HepG2 (cell line): Measurements from ENCODE around the gene ZNF735.

Experiments
- MAZ ChIP-seq, 2 experiments: sonication (generic) in 1 of 2; formaldehyde crosslinking in 1 of 2; IDR thresholded peaks; 2 replicates each; pipeline versions ENCODE4 v1.5.0 to v1.6.1; 2012 to 2020; ENCODE audit warnings: low read depth in 2 of 2, mild to moderate bottlenecking in 2 of 2, borderline replicate concordance in 1 of 2, improper control_type of control experiment in 1 of 2, low read length in 1 of 2, missing genetic modification reagents in 1 of 2, moderate library complexity in 1 of 2
- POLR2A ChIP-seq, 2 experiments: IDR thresholded peaks; 2 replicates each; pipeline ENCODE4 v1.6.1; 2011; ENCODE audit warnings: low read depth in 2 of 2, low read length in 2 of 2, mild to moderate bottlenecking in 1 of 2, moderate library complexity in 1 of 2; ENCODE audit not compliant: insufficient read depth in 1 of 2
- RFX5 ChIP-seq: IDR thresholded peaks from 2 replicates; pipeline ENCODE4 v1.6.1; 2011; ENCODE audit warnings: low read depth, low read length, improper control_type of control experiment
- TF ChIP-seq, protein P1 (sequence below): sonication (generic); formaldehyde crosslinking; IDR thresholded peaks from 2 replicates; pipeline ENCODE4 v1.4.0; 2020; ENCODE audit warnings: missing genetic modification reagents
- TF ChIP-seq, protein P2 (sequence below): sonication (generic); formaldehyde crosslinking; IDR thresholded peaks from 2 replicates; pipeline ENCODE4 v1.5.0; 2020; ENCODE audit warnings: missing genetic modification reagents, mild to moderate bottlenecking, borderline replicate concordance
- TF ChIP-seq, protein P3 (sequence below): sonication (generic); formaldehyde crosslinking; IDR thresholded peaks from 2 replicates; pipeline ENCODE4 v1.4.0; 2020; ENCODE audit warnings: mild to moderate bottlenecking, missing genetic modification reagents
- TF ChIP-seq, protein P4 (sequence below): sonication (generic); formaldehyde crosslinking; IDR thresholded peaks from 2 replicates; pipeline ENCODE4 v1.5.0; 2020; ENCODE audit warnings: mild to moderate bottlenecking, missing genetic modification reagents, moderate library complexity
- TF ChIP-seq, protein P5 (sequence below): sonication (generic); formaldehyde crosslinking; IDR thresholded peaks from 2 replicates; pipeline ENCODE4 v1.4.0; 2020; ENCODE audit warnings: mild to moderate bottlenecking, missing genetic modification reagents, borderline replicate concordance
- TF ChIP-seq, protein P6 (sequence below): sonication (generic); formaldehyde crosslinking; IDR thresholded peaks from 2 replicates; pipeline ENCODE4 v1.5.0; 2020; ENCODE audit warnings: missing genetic modification reagents

DNA sequence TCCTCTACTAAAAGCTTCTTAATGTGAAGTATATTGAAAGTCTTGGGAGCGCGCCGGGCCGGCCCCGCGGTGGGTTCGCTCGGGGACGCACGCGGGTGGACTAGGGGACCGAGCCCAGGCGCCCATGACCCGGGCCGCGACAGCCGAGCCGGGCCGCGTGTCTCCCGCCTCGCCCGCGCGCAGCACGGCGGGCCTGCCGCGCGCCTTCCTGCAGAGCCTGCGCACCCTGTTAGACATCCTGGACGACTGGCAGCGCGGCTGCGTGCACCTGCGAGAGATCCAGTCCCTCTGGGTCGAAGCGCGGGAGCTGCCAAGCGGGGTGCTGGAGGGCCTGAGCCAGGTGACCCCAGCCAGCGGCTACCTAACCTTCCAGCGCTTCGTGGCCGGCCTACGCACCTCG is 25.4 kb upstream of the ZNF735 start:
- TF ChIP-seq RFX5 (no peak), MAZ (IDR thresholded peaks at IDR 0.05; ENCODE audit: borderline replicate concordance, low read depth, low read length) (no peak), MAZ (CRISPR knock-in tag; IDR thresholded peaks at IDR 0.05; ENCODE audit: low read depth) (no peak), POLR2A (IDR thresholded peaks at IDR 0.05; ENCODE audit: insufficient read depth in 1 of 2, low read depth in 2 of 2, low read length in 2 of 2) (no peak)
- TF ChIP-seq, protein P1, sequence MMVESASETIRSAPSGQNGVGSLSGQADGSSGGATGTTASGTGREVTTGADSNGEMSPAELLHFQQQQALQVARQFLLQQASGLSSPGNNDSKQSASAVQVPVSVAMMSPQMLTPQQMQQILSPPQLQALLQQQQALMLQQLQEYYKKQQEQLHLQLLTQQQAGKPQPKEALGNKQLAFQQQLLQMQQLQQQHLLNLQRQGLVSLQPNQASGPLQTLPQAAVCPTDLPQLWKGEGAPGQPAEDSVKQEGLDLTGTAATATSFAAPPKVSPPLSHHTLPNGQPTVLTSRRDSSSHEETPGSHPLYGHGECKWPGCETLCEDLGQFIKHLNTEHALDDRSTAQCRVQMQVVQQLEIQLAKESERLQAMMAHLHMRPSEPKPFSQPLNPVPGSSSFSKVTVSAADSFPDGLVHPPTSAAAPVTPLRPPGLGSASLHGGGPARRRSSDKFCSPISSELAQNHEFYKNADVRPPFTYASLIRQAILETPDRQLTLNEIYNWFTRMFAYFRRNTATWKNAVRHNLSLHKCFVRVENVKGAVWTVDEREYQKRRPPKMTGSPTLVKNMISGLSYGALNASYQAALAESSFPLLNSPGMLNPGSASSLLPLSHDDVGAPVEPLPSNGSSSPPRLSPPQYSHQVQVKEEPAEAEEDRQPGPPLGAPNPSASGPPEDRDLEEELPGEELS = no peak
- TF ChIP-seq, protein P2, sequence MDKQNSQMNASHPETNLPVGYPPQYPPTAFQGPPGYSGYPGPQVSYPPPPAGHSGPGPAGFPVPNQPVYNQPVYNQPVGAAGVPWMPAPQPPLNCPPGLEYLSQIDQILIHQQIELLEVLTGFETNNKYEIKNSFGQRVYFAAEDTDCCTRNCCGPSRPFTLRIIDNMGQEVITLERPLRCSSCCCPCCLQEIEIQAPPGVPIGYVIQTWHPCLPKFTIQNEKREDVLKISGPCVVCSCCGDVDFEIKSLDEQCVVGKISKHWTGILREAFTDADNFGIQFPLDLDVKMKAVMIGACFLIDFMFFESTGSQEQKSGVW = no peak
- TF ChIP-seq, protein P3, sequence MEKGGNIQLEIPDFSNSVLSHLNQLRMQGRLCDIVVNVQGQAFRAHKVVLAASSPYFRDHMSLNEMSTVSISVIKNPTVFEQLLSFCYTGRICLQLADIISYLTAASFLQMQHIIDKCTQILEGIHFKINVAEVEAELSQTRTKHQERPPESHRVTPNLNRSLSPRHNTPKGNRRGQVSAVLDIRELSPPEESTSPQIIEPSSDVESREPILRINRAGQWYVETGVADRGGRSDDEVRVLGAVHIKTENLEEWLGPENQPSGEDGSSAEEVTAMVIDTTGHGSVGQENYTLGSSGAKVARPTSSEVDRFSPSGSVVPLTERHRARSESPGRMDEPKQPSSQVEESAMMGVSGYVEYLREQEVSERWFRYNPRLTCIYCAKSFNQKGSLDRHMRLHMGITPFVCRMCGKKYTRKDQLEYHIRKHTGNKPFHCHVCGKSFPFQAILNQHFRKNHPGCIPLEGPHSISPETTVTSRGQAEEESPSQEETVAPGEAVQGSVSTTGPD (CRISPR knock-in tag) = no peak
- TF ChIP-seq, protein P4, sequence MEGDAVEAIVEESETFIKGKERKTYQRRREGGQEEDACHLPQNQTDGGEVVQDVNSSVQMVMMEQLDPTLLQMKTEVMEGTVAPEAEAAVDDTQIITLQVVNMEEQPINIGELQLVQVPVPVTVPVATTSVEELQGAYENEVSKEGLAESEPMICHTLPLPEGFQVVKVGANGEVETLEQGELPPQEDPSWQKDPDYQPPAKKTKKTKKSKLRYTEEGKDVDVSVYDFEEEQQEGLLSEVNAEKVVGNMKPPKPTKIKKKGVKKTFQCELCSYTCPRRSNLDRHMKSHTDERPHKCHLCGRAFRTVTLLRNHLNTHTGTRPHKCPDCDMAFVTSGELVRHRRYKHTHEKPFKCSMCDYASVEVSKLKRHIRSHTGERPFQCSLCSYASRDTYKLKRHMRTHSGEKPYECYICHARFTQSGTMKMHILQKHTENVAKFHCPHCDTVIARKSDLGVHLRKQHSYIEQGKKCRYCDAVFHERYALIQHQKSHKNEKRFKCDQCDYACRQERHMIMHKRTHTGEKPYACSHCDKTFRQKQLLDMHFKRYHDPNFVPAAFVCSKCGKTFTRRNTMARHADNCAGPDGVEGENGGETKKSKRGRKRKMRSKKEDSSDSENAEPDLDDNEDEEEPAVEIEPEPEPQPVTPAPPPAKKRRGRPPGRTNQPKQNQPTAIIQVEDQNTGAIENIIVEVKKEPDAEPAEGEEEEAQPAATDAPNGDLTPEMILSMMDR (CRISPR knock-in tag) = no peak
- TF ChIP-seq, protein P5, sequence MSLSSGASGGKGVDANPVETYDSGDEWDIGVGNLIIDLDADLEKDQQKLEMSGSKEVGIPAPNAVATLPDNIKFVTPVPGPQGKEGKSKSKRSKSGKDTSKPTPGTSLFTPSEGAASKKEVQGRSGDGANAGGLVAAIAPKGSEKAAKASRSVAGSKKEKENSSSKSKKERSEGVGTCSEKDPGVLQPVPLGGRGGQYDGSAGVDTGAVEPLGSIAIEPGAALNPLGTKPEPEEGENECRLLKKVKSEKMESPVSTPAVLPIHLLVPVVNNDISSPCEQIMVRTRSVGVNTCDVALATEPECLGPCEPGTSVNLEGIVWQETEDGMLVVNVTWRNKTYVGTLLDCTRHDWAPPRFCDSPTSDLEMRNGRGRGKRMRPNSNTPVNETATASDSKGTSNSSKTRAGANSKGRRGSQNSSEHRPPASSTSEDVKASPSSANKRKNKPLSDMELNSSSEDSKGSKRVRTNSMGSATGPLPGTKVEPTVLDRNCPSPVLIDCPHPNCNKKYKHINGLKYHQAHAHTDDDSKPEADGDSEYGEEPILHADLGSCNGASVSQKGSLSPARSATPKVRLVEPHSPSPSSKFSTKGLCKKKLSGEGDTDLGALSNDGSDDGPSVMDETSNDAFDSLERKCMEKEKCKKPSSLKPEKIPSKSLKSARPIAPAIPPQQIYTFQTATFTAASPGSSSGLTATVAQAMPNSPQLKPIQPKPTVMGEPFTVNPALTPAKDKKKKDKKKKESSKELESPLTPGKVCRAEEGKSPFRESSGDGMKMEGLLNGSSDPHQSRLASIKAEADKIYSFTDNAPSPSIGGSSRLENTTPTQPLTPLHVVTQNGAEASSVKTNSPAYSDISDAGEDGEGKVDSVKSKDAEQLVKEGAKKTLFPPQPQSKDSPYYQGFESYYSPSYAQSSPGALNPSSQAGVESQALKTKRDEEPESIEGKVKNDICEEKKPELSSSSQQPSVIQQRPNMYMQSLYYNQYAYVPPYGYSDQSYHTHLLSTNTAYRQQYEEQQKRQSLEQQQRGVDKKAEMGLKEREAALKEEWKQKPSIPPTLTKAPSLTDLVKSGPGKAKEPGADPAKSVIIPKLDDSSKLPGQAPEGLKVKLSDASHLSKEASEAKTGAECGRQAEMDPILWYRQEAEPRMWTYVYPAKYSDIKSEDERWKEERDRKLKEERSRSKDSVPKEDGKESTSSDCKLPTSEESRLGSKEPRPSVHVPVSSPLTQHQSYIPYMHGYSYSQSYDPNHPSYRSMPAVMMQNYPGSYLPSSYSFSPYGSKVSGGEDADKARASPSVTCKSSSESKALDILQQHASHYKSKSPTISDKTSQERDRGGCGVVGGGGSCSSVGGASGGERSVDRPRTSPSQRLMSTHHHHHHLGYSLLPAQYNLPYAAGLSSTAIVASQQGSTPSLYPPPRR = no peak
- TF ChIP-seq, protein P6, sequence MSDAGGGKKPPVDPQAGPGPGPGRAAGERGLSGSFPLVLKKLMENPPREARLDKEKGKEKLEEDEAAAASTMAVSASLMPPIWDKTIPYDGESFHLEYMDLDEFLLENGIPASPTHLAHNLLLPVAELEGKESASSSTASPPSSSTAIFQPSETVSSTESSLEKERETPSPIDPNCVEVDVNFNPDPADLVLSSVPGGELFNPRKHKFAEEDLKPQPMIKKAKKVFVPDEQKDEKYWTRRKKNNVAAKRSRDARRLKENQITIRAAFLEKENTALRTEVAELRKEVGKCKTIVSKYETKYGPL (CRISPR knock-in tag) = no peak
